Measurements from ENCODE around the gene EXOC7. TPM values are rescaled to one million over a fixed set of nuclear protein-coding genes. Genes with fewer than 3 reads are reported as not detected.

EXOC7 gene
- total RNA-seq, 3 donors from 2014 or later, result 89.9 to 106 (median 91.0) TPM

DNA sequence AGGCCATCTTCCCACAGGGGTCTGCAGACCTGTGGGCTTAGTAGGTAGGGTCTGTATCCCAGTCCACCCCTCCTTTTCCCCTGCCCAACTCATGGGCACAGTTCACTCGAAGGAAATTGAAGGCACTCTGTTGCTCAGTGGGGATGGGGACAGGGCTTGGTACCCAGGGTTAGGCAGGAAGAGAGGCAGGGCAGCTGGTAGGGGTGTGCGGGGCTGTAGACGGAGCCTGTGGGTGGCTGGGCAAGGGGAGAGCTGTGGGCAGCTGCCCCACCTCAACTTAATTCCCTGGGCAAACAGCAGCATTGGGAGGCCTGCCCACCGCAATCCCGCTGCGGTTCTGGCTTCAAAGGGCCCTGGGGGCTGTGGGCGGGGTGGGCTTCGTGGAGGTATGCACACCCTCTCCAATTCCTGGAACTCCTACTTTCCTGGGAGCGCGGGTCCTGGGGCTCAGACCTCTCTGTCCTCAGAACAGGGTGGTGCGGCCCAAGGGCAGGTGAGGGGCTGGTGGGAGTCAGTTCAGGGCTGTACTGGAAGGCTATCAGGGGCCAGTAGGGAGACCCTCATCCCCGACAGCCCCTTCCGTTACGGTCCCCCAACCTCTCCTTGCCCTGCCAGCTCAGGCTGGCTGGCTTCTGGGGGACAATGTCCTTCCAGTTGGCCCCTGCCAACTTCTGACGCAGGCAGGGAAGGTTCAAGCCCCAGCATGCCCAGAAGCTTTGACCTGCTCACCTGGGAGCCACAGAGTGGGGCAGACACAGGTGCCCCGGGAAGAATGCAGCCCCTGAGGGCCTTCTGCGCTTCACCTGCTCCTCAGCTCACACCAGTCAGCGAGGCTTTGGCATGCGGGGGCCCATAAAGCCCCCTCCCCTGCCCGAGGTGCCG, 28.3 kb upstream of the EXOC7 start:
- ATAC-seq (no peak), DNase-seq (no peak)
- Mint-ChIP-seq H3K9me3 (no peaks in the 10 kb centered on the region), H3K4me1 (ENCODE audit: low read depth) (peaks cover 19% of the 10 kb centered on the region), H3K4me3 (no peak overlapping the region), H3K36me3 (ENCODE audit: insufficient read depth) (no peaks in the 10 kb centered on the region), H3K27me3 (ENCODE audit: low read depth) (no peaks in the 10 kb centered on the region)

DNA sequence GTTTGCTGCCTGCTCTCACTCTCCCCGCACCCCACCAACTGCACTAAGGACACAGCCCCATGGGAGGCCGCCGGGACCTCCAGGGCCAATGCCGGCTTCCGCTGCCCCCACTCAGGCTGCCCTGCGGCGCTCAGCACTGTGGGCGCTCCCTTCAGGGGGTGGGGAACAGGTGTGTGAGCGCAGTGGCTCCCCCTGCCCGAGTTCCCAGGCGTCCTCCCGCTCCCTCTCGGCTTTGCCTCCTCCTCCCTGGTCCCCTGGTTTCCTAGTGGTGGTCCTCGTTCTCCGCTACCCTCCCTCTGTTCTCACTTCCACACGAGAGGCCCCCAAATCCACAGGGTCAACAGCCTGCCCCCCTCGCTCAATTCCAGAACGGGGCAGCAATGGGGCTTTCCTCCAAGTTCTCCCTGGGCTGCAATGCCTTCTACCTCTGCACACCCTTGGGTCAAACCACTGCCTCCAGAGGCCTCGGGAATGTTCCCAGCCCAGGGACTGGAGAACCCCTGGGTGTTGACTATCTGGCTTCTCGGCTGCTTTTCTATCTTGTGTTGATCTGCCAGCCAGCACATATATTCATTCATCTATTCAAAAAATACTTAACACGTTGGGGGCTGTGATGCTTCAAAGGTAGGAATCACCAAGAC, 27.6 kb upstream of the EXOC7 start:
- Mint-ChIP-seq H3K4me3 (no peak overlapping the region), H3K36me3 (ENCODE audit: insufficient read depth) (no peaks in the 10 kb centered on the region), H3K27me3 (ENCODE audit: low read depth) (no peaks in the 10 kb centered on the region), H3K4me1 (ENCODE audit: low read depth) (peaks cover 26% of the 10 kb centered on the region), H3K9me3 (no peaks in the 10 kb centered on the region)
- ATAC-seq (no peak), DNase-seq (no peak)

DNA sequence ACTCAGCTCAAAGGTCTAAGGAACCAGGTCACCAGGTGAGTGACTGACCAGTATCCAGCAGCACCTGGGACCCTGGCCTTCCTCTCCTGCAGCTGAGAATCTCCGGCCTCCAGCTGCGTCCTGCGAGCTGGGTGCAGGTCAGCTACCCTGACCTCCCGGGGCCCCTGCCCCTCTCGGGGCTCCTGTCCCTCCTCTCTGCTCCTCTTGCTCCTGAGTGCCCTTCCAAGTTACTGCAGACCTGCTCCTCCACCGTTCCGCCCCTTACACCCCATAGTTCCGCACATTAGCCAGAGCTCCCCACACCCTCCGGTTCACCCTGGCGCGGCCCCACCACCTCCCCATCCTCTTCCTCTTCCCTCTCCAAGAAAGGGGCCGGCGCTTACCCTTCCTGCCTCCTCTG, 26.9 kb upstream of the EXOC7 start:
- H3K4me3 Mint-ChIP-seq, result no peak overlapping the region
- no peaks in the 10 kb centered on the region for H3K9me3 Mint-ChIP-seq
- DNase-seq, result no peak
- peaks cover 28% of the 10 kb centered on the region for H3K4me1 Mint-ChIP-seq (ENCODE audit: low read depth)
- no peak for ATAC-seq
- no peaks in the 10 kb centered on the region for H3K36me3 Mint-ChIP-seq (ENCODE audit: insufficient read depth)
- H3K27me3 Mint-ChIP-seq (ENCODE audit: low read depth), result no peaks in the 10 kb centered on the region

DNA sequence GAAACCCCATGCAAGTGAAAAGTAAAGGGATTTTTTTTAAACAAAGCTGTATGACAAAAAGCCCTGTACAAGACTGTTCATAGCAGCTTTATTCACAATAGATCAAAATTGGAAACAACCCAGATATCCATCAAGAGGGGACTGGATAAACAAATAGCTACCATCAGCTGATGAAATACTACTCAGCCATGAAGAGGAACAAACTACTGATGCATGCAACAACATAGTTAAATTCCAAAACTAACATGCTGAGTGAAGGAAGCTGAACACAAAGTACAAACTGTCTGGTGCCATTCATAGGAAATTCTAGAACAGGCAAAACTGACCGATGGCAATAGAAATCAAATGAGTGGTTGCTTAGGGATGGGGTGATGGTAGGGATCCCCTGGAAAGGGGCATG, 22.3 kb upstream of the EXOC7 start:
- H3K27me3 Mint-ChIP-seq (ENCODE audit: low read depth), result no peaks in the 10 kb centered on the region
- DNase-seq (no peak), ATAC-seq (no peak)
- H3K9me3 Mint-ChIP-seq, result no peaks in the 10 kb centered on the region
- H3K36me3 Mint-ChIP-seq (ENCODE audit: insufficient read depth), result no peaks in the 10 kb centered on the region
- no peak overlapping the region for H3K4me3 Mint-ChIP-seq
- H3K4me1 Mint-ChIP-seq (ENCODE audit: low read depth), result peaks cover 18% of the 10 kb centered on the region

DNA sequence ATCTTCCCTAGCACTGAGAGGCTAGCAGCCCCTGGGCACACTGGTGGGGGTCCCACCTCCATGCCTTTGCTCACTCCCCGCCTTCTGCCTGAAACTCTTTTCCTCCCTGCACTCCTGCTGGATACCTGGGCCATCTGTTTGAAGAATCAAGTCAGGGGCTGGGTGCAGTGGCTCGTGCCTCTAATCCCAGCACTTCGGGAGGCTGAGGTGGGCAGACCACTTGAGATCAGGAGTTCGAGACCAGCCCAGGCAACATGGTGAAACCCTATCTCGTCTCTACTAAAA, 21.7 kb upstream of the EXOC7 start:
- Mint-ChIP-seq H3K36me3 (ENCODE audit: insufficient read depth) (no peaks in the 10 kb centered on the region), H3K4me3 (no peak overlapping the region), H3K27me3 (ENCODE audit: low read depth) (no peaks in the 10 kb centered on the region), H3K4me1 (ENCODE audit: low read depth) (peaks cover 18% of the 10 kb centered on the region), H3K9me3 (no peaks in the 10 kb centered on the region)
- no peak for DNase-seq
- no peak for ATAC-seq

GRCh38 chr17:76124582-76125390, 21.2 kb upstream of the EXOC7 start:
- peaks cover 18% of the 10 kb centered on the region for H3K4me1 Mint-ChIP-seq (ENCODE audit: low read depth)
- H3K36me3 Mint-ChIP-seq (ENCODE audit: insufficient read depth), result no peaks in the 10 kb centered on the region
- ATAC-seq, result no peak
- no peaks in the 10 kb centered on the region for H3K9me3 Mint-ChIP-seq
- no peak for DNase-seq
- H3K27me3 Mint-ChIP-seq (ENCODE audit: low read depth), result no peaks in the 10 kb centered on the region
- H3K4me3 Mint-ChIP-seq, result no peak overlapping the region

DNA sequence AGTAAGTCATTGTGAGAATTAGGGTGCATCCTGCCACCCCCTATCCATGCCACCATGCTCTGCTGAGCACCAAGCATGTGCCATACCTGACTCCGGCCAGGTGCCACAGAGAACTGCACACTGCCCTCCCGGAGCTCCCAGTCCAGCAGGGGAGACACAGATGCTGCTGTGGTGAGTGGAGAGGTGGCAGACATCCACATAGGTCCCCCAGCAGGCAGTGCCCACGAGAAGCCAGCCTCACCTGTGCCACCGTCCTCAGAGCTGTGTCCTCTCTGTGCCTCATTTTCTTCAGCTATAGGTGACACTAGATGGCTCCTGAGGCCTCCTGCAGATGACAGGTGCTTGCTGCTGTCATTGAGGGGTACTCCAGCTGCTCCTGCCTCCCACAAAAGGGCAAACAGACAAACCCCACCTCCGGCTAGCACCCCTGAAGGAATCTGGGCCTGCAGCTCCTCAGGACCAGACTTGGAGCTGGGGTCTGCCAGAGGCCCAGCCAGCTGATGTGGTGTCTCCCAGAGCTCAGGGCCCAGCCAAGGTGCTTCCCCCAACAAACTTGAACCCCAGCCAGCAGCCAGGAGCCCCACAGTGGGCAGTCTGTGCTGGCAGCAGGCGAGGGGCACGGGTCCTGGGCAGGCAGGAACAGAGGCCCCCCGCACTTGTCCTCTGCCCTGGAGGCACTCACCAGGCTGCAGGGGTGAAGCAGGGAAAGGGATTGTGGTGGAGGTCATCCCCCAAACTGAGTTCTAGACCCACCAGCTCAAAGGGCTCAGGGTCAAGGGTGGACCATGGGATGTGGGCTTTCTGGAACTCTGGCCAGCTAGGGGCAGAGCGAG, 20.4 kb upstream of the EXOC7 start:
- H3K4me1 Mint-ChIP-seq (ENCODE audit: low read depth), result peaks cover 18% of the 10 kb centered on the region
- ATAC-seq (no peak), DNase-seq (no peak)
- no peaks in the 10 kb centered on the region for H3K27me3 Mint-ChIP-seq (ENCODE audit: low read depth)
- no peaks in the 10 kb centered on the region for H3K9me3 Mint-ChIP-seq
- H3K36me3 Mint-ChIP-seq (ENCODE audit: insufficient read depth), result no peaks in the 10 kb centered on the region
- no peak overlapping the region for H3K4me3 Mint-ChIP-seq

DNA sequence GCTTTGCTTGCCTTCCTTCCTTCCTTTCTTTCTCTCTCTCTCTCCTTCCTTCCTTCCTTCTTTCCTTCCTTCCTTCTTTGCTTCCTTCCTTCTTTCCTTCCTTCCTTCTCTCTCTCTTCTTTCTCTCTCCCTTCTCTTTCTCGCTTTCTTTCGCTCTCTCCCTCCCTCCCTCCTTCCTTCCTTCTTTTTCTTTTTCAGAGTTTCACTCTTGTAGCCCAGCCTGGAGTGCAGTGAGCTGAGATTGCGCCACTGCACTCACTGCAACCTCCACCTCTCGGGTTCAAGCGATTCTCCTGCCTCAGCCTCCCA, 19.6 kb upstream of the EXOC7 start:
- no peaks in the 10 kb centered on the region for H3K9me3 Mint-ChIP-seq
- no peaks in the 10 kb centered on the region for H3K36me3 Mint-ChIP-seq (ENCODE audit: insufficient read depth)
- no peak overlapping the region for H3K4me3 Mint-ChIP-seq
- ATAC-seq (no peak), DNase-seq (no peak)
- peaks cover 18% of the 10 kb centered on the region for H3K4me1 Mint-ChIP-seq (ENCODE audit: low read depth)
- H3K27me3 Mint-ChIP-seq (ENCODE audit: low read depth), result no peaks in the 10 kb centered on the region

GRCh38 chr17:76122431-76123190, 19.0 kb upstream of the EXOC7 start:
- Mint-ChIP-seq H3K9me3 (no peaks in the 10 kb centered on the region), H3K36me3 (ENCODE audit: insufficient read depth) (no peaks in the 10 kb centered on the region), H3K27me3 (ENCODE audit: low read depth) (no peaks in the 10 kb centered on the region), H3K4me3 (peak overlapping the region; percentile 31), H3K4me1 (ENCODE audit: low read depth) (peaks cover 18% of the 10 kb centered on the region)
- DNase-seq, result no peak
- ATAC-seq, result no peak

- peak overlapping the region; percentile 31 for H3K4me3 Mint-ChIP-seq
Observed at GRCh38 chr17:76121932-76122430, 18.4 kb upstream of the EXOC7 start.

DNA sequence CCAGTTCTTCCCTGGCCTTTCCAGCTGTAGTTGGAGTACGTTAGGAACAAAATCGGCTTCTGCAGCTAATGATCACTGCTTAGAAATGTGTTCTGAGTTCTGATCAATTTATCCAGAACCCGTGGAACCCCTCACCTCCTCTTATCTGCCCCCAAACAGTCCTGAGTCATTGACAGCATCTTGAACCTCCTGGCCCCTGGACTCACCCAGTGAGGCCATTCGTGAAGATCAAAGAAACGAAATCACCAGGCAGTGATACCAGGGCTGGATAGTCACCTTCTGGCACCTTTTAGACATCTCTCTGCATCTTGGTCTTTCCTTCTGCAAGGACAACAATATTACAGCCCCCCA, 17.0 kb upstream of the EXOC7 start:
- peak overlapping the region; percentile 21 for H3K4me3 Mint-ChIP-seq
- no peaks in the 10 kb centered on the region for H3K27me3 Mint-ChIP-seq (ENCODE audit: low read depth)
- H3K9me3 Mint-ChIP-seq, result no peaks in the 10 kb centered on the region
- H3K4me1 Mint-ChIP-seq (ENCODE audit: low read depth), result peaks cover 4% of the 10 kb centered on the region
- DNase-seq (no peak), ATAC-seq (no peak)
- no peaks in the 10 kb centered on the region for H3K36me3 Mint-ChIP-seq (ENCODE audit: insufficient read depth)

More at GRCh38 chr17:76121932-76122430, 18.4 kb upstream of the EXOC7 start:
- no peaks in the 10 kb centered on the region for H3K27me3 Mint-ChIP-seq (ENCODE audit: low read depth)
- H3K4me1 Mint-ChIP-seq (ENCODE audit: low read depth), result peaks cover 14% of the 10 kb centered on the region
- H3K9me3 Mint-ChIP-seq, result no peaks in the 10 kb centered on the region
- DNase-seq (no peak), ATAC-seq (peak; percentile 37 to 38)
- no peaks in the 10 kb centered on the region for H3K36me3 Mint-ChIP-seq (ENCODE audit: insufficient read depth)

- no peaks in the 10 kb centered on the region for H3K9me3 Mint-ChIP-seq
- no peaks in the 10 kb centered on the region for H3K36me3 Mint-ChIP-seq (ENCODE audit: insufficient read depth)
- H3K4me1 Mint-ChIP-seq (ENCODE audit: low read depth), result peaks cover 4% of the 10 kb centered on the region
- H3K27me3 Mint-ChIP-seq (ENCODE audit: low read depth), result no peaks in the 10 kb centered on the region
- no peak overlapping the region for H3K4me3 Mint-ChIP-seq
- DNase-seq (no peak), ATAC-seq (no peak)
Observed at GRCh38 chr17:76119409-76120371, 16.1 kb upstream of the EXOC7 start.
